HG03469 (cell line): ENCODE measurements around the gene TMCC3.
"Not testable (repeated sequence)": the region's sequence is repeated elsewhere in the genome, so short reads cannot be mapped to it uniquely, and the experiment has no call there.

Experiments
- ATAC-seq: cut with Tn5 transposase; IDR thresholded peaks from one replicate; pipeline ENCODE4 v1.9.1; 2021; ENCODE audit warnings: mild to moderate bottlenecking, moderate library complexity, moderate number of reproducible peaks; ENCODE audit not compliant: unreplicated experiment

The TMCC3 gene

DNA sequence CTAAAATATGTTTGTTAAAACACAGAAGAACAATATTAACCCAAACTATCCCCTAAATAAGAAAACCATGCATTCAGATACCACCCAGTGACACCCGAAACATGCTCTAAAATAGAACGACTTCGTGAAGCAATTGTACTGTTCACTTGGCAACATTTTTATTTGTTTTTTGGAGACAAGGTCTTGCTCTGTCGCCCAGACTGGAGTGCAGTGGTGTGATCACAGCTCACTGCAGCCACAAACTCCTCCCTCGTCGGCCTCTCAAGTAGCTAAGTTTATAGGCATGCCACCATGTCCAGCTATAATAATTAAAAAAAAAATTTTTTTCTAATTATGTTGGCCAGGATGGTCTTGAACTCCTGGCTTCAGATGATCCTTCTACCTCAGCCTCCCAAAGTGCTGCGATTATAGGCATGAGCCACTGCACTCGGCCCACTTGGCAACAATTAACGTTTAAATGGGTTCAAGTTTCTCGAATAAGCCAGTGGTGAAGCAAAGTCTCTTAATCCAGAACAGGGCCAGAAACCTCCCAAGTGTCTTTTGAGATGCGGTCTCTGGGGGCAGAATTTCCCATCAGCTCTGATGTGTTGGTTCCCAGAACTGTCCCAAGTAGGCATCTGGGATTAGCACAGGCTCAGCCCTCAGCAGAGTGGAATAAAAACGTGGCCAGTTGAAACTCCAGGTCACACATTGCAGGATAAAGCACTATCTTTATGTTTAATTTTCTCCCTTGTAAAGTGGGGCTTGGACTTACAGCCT is 74.5 kb downstream of the TMCC3 start:
- no peak for ATAC-seq

DNA sequence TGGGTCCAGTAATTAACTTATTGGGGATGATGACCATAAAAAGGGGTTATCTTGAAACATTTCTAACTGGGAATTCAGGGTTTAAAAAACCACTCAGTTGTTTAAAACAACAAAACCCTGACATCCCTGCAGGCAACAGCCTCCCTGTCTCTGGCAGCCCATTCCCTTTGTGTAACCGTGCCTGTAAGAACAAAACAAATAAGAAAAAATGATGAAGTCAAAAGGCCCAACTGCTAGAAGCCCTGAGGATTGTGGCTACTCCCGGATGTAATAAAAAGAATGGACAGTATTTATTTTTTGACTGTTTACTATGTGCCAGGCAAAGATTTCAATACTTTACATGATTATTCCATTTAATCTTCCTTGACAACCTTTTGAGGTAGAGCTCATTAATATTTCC is 75.3 kb downstream of the TMCC3 start:
- no peak for ATAC-seq

DNA sequence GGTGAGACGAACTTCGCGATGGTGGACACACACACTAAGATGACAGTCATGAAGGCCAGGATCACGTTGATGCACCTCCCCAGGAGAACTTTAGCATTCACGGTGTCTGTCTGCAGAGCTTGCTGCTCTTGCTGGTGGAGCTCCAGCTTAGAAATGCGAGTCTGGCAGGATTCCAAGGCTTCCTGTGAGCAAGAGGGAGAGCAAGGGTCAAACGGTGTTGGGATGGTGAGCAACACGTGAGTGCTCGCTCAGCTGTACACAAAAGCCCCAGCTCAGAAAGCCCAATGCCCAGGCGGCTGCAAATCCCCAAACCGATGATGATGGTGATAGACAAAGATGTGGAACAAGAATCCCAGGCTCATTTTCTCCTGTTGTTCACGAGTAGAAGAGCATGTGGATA is 78.8 kb downstream of the TMCC3 start:
- no peak for ATAC-seq

DNA sequence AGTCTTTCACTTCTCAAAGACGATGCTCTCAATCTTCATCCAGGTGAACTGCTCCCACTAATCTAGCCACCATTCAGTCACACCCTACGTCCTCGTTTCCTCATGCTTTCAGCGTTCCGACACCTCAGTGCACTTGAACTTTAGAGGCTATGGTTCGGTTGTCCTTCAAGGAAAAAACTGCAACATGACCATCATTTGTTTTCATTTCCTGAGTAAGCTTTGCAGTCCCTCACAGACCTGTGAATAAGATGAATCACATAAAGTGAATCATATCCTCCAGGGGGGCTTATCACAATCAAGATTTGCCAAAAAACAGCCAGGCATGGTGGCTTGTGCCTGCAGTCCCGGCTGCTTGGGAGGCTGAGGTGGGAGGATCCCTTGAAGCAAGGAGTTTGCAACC is 80.2 kb downstream of the TMCC3 start:
- no peak for ATAC-seq

DNA sequence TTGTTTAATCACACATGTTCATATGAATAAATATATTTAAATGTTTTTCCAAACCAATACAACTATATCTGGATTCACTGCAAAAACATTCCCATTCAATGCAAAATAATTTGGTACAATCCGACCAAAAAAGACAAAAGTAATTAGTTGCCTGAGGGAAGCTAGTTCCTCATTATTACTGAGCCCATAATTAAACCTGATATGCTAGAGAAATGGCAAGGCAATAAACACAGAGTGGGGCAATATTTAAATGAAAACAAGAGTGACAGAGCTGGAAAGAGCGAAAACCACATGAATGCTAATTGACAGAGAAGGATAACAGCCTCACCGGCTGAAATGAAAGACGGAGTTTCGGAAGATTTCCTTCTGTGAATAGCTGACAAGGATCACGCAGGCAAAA is 82.6 kb downstream of the TMCC3 start:
- no peak for ATAC-seq

DNA sequence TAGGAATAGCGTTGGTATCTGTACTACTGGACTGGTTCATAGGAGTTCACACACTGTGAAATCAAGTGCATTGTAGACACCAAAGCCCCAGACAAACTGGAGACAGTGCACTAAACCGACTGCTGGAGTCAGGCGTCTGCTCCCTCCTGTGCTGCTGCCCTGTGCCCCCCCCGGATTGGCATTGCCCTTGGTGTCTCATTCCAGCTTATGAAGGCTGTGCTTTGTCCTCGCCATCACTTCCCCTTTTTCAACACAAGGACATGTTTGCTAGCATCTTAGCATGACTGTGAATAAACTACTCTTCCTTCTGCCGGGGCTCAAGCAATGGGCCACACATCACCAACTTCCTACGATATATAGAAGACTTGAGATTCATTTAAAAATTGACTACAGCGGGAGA is 84.0 kb downstream of the TMCC3 start:
- no peak for ATAC-seq

DNA sequence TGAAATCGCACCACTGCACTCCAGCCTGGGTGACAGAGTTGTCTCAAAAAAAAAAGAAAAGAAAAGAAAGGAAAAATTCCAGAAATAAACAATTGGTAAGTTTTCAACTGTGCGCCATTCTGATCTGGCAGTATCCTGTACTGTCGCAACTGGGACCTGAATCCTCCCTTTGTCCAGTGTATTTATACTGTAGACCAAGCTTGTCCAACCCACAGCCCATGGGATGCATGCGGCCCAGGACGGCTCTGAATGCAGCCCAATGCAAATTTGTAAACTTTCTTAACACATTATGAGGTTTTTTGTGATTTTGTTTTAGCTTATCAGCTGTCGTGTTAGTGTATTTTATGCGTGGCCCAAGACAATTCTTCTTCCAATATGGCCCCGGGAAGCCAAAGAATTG is 84.7 kb downstream of the TMCC3 start:
- ATAC-seq = no peak

DNA sequence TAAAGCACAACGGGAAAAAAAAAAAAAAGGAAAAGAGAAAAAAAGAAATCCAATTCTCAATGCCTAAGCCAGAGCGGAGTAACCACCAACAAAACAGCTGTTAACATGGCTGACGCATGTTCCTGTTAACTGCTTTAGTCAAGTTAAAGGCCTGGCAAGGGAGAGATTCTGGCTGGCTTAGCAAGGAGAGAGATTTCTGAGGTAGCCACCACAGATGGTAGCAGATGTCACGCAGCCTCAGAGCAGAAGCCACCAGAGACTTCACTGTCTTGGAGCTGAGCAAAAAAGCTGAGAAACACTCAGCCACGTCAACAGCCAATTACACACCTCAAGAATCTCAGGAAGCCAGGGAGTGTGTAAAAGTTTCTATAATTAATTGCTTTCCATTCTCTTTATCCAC is 87.1 kb downstream of the TMCC3 start:
- no peak for ATAC-seq

DNA sequence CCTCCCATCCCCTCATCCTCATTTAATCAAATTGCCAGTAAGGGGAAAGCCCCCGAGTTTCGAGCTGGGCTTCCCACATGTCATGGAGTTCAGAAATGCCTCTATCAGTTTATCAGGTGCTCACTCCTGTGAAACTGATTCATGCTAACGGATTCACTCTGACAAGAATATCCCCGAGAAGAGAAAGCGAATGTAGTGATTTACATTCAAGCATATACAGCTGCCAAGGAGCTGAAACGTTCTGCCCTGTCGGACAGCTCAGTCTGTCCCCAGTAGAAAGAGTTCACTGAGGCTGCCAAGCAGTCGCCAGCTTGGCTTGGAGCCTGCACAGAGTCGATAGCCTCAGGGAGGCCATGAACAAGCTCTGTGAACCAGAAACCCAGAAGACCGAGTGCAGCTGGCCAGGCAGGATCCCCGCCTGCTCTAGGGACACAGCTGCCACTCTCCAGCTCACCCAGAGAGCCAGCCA is 88.4 kb downstream of the TMCC3 start:
- peak; percentile 73 for ATAC-seq

DNA sequence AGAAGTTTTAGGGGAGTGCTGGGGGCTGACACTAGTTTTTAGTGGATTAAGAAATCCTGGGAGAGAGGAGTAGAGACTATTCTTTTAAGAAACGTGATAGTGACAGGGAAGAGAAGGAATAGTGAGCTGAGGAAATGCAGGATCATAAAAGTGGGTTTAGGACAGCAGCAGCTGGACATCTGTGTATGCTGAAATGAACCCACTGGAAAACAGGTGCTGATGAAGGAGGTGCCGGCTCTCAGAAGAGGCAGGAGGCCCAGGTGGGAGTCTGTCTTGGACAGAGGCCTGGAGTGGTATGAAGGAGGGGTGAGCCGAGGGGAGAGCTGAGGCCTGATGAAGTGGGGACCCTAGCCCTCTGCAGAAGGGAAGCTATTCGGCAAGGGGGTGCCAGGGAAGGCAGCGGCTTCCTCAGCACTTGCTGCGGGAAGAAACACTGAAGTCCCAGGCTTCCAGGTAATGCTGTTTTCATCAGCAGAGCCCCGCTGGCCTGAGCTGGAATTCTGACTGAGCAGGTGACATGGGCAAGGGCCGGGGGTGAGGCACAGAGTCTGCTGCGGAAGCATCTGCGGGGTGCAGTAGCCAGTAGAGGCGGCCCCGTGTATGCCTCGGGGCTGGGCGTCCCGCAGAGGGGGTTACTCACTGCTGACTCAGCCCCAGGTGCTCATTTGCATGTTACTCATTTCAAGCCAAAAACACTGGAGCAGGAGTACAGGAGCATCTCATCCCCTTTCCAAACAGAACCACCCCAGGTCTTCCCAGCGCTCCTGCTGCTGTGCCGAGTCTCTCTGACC is 89.7 kb downstream of the TMCC3 start:
- ATAC-seq = peak; percentile 63

DNA sequence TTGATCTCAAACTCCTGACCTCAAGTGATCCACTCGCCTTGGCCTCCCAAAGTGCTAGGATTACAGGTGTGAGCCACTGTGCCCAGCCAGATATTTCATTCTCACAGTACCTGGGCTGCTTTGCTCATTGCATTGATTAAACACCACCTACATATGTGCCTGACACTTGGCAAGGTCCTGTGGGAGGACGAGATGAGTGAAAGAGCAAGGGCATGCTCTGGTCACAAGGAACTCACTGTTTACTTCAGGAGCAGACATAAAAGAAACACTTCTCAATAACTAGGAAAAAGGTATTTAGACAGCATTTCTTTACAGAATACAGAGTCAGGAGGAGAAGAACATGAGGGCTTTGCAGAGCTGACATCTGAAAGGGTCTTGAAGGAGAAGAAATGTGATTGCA is 91.7 kb downstream of the TMCC3 start:
- no peak for ATAC-seq

DNA sequence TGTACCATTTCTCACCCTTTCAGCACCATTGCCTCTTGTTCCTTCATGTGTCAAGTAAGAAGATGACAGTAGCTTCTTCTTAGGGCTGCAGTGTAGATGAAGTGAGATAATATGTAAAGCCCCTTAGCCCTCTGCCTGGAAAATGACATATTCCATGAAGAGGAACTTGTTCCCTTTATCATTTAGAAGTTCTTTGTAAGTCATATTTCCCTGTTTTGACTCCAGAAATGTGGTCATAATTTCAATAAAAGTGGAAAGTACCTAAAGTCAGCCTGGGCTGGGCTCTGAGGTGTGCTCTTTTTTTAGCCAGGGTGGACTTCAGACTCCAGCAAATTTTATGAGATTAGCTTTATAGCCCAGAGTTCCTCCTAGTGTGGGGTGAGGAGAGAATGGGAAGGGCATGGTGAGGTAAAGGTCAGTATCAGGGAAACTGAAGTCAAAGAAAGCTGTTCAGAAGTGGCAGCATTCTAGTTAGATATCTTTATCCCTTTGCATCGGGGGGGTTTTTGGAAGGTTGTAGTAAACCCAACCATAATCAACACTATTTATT is 92.5 kb downstream of the TMCC3 start:
- no peak for ATAC-seq

DNA sequence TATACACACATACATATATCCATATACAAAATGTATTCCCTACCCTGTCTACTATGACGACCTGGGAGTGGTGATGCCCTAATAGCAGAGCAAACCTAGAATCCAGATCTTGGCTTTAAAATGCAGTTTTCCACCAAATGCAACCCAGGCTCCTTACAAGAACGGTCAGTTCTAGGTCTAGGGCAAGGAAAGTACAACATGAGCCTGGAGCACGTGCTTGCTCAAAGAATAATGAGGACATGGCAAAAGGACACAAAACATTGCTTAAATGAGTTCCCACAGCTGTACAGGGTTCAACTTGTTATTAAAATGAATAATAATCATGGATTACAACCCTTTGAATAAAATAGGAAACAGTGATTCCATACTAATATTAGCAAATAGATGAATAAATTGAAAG is 94.7 kb downstream of the TMCC3 start:
- no peak for ATAC-seq

DNA sequence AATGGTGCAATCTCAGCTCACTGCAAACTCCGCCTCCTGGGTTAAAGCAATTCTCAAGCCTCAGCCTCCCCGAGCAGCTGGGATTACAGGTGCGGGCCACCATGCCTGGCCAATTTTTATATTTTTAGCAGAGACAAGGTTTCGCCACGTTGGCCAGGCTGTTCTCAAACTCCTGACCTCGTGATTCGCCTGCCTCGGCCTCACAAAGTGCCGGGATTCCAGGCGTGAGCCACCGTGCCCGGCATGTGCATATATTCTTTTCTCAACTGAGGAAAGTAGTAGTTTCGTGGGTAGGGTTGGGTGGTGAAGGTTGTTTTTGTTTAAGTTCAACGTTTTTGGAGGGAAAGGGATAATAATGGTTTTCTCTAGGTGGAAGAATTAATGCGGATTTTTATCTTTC is 96.5 kb downstream of the TMCC3 start:
- ATAC-seq = no peak

DNA sequence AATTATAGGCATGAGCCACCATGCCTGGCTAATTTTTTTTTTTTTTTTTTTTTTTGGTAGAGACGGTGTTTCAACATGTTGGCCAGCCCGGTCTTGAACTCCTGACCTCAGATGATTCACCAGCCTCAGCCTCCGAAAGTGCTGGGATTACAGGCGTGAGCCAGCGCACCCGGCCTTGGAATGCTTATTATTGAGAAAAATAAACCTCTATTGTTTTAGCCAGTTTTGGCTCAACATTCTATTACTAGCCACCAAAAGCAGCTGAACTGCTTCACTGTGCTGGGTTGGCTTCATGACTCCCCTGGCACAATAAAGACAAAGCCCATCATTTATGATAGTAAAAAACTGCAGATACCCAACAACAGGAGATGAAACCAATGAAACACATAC is 97.2 kb downstream of the TMCC3 start:
- no peak for ATAC-seq

DNA sequence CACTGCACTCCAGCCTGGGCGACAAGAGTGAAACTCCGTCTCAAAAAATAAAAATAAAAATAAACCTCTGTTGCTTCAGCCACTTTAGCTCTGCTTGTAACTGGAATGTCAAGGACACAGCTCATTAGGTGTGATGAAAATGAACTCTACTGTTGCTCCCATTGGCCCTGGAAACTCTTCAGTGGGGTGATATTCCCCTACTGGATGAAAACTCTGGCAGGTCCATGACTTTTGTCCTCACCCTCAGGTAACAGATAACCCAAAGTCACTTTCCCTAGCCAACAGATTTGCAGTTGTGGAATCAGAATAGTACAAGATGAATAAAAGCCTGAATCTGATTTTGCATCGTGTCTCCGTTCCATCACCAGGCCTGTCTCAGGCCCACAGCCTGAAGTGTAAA is 98.5 kb downstream of the TMCC3 start:
- ATAC-seq = no peak

DNA sequence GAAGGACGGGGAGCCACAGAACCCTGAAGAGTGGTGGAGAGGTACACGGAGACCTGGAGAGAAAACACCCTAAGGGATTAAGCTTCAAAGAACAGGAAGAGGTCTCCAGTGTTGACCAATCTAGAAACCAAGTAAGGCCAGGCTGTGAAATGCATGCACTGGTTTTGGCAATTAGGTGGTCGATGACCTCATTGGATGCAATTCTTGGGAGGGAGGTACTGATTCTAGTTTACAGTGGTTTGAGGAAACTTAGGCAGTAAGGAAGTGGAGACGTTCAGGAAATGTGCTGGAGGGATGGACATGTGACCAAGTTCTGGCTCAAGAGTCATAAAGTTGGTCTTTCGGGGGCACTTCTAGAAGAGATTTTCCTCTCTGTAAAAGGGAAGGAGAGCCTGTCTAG is 99.4 kb downstream of the TMCC3 start:
- no peak for ATAC-seq

DNA sequence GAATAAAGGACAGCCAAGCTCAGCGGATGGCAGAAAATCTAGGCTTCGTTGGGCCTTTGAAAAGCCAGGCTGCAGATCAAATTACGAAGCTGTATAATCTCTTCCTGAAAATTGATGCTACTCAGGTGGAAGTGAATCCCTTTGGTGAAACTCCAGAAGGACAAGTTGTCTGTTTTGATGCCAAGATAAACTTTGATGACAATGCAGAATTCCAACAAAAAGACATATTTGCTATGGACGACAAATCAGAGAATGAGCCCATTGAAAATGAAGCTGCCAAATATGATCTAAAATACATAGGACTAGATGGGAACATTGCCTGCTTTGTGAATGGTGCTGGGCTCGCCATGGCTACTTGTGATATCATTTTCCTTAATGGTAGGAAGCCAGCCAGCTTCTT is 101.5 kb downstream of the TMCC3 start:
- ATAC-seq = not testable (repeated sequence)

DNA sequence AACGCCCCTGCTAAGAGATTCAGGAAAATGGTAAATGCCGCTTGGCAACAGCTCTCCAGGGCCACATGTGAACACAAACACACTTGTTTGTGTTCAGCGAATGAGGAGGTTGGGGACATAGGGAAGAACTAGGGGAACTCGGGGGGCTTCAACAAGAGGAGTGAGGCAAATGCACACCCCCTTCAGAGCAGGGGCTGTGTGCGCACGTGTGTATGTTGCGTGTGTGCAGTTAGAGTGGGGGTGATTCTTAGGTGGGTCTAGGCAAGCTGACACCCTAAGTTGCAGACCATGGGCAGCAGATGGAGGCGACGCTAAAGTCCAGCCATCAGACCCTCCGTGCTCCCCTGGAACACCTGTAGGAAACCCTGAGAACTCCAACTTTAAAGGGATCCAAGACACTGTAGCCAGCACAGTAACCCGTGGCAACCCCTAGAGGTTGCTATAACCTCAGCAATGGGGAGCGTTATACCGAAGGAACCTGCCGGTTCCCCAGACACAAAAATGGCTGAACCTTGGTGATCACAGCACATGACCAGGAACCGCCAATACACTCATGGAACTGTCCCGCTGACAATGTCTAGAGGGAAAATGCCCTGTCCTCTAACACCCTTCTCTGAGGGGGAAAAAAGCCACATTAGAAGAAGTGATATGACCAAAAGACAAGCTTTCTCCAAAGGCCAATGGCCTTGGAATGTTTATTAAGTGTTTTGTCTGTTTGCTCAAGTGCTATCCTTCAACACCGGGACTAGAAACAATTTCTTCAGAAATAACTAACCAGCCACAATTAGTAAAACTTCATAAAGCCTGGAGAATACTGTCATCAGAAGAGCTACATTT is 104.2 kb downstream of the TMCC3 start:
- no peak for ATAC-seq

DNA sequence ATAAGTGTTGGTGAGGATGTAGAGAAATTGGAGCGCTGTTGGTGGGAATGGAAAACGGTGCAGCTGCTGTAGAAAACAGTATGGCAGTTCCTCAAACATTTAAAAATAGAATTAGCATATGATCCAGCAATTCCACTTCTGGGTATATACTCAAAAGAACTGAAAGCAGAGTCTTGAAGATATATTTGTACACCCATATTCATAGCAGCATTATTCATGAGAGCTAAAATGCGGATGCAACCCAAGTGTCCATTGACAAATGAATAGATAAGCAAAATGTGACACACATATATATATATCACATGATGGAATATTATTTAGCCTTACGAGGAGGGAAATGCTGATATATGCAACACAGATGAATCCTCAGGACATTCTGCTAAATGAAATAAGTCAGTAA is 106.0 kb downstream of the TMCC3 start:
- ATAC-seq = no peak

DNA sequence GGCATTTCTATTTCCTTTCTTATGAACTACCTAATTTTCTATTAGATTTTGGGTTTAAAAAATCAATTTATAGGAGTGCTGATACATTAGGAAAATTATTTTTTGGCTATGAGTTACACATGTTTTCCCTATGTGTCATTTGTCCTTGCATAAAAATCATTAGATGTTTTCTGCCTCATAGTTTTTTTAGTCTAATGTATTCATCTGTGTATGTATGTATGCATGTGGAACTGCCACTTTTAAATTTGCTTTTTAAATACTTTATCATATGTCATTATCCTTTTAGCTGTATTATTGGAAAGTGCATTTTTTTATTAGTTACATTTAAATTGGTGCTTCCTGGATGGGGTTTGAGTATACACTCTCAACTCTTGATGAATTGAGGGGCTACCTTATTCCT is 112.0 kb downstream of the TMCC3 start:
- ATAC-seq = no peak
